Sigmoid colon (tissue), 7 donors: ENCODE measurements around the gene SAP30. TPM values are rescaled to one million over a fixed set of nuclear protein-coding genes. Genes with fewer than 3 reads are reported as not detected.

Experiments used
- DNase-seq: peaks from one replicate; pipeline ENCODE4 v3.0.0-alpha.2; 2019
- H3K27ac ChIP-seq, 4 donors: fragments of 200-600 bp; sonication (generic); one replicate each; pipeline ENCODE4 v1.5.1; 2016 to 2019; ENCODE audit warnings: mild to moderate bottlenecking in 1 of 4
- H3K27me3 ChIP-seq, 3 donors: fragments of 200-600 bp; sonication (generic); one replicate each; pipeline ENCODE4 v1.5.1; 2019; ENCODE audit warnings: mild to moderate bottlenecking in 1 of 3
- H3K36me3 ChIP-seq, 4 donors: fragments of 200-600 bp; sonication (generic); one replicate each; pipeline ENCODE4 v1.5.1; 2016 to 2019
- H3K4me1 ChIP-seq, 4 donors: fragments of 200-600 bp; sonication (generic); one replicate each; pipeline ENCODE4 v1.5.1; 2017 to 2019
- H3K4me3 ChIP-seq, 4 donors: fragments of 200-600 bp; sonication (generic); one replicate each; pipeline ENCODE4 v1.5.1; 2017 to 2019; ENCODE audit warnings: mild to moderate bottlenecking in 2 of 4, moderate library complexity in 1 of 4
- H3K9me3 ChIP-seq, 4 donors: fragments of 200-600 bp in 3 of 4; sonication (generic) in 3 of 4; one replicate each; pipeline versions ENCODE4 v1.5.1 to v1.6.1; 2013 to 2019
- CTCF ChIP-seq, 4 experiments: fragments of 450-650 bp in 3 of 4; fragments of 200-600 bp in 1 of 4; IDR thresholded peaks; one replicate each; pipeline ENCODE4 v1.5.1; 2016 to 2019; ENCODE audit warnings: antibody characterized with exemption in 4 of 4, mild to moderate bottlenecking in 3 of 4, moderate library complexity in 2 of 4
- EP300 ChIP-seq, 4 donors: sonication (generic); formaldehyde crosslinking; IDR thresholded peaks; one replicate each; pipeline ENCODE4 v1.6.1; 2017; ENCODE audit warnings: antibody characterized with exemption in 4 of 4
- POLR2A ChIP-seq, 2 donors: fragments of 450-650 bp; IDR thresholded peaks; one replicate each; pipeline ENCODE4 v1.6.1; 2016; ENCODE audit warnings: antibody characterized with exemption in 2 of 2, mild to moderate bottlenecking in 2 of 2, moderate library complexity in 2 of 2
- POLR2AphosphoS5 ChIP-seq, 4 donors: sonication (generic); formaldehyde crosslinking; IDR thresholded peaks; one replicate each; pipeline ENCODE4 v1.6.1; 2017; ENCODE audit warnings: antibody characterized with exemption in 4 of 4
- WGBS, 2 donors: extraction: QIAGEN DNeasy Blood & Tissue Kit; methylation state at CpG; one replicate each; pipeline ENCODE4 v1.1.7; 2013; 5-methylcytosine and 5-hydroxymethylcytosine counted together
- intact Hi-C: fragments of 100-400 bp; cut with DNase I; formaldehyde crosslinking; loops from one replicate; pipeline ENCODE4 v1.15.1; 2023
- polyA plus RNA-seq, 3 donors: library from polyadenylated mRNA; stranded (reverse); fragments of 200-250 nt; gene quantifications; one replicate each; pipeline ENCODE4 v1.2.3, GENCODE V29; 2013
- total RNA-seq, 4 donors: library from RNA; depleted of rRNA; stranded (reverse); fragments of >200 nt; gene quantifications; one replicate each; pipeline ENCODE4 v1.1.0, GENCODE V29; 2016
- donor health status: healthy with polysubstance abuse.
- donor health status: Bipolar disorder and iron deficiency.
- donor health status: healthy.

Gene SAP30
- total and polyA plus RNA-seq, 7 donors: 7.2 to 61.4 (median 39.6) TPM

- Histone ChIP-seq H3K27ac (peak overlapping the region in 3 of 4 donors; percentile 94 to 98 (median 97)), H3K9me3 (no peaks in the 10 kb centered on the region), H3K4me1 (peaks cover 0 to 24% (median 17%) of the 10 kb centered on the region in 4 donors), H3K4me3 (no peak overlapping the region), H3K36me3 (no peaks in the 10 kb centered on the region), H3K27me3 (no peaks in the 10 kb centered on the region)
- TF ChIP-seq POLR2A (IDR thresholded peaks at IDR 0.05): no peak
- no peak for TF ChIP-seq POLR2AphosphoS5 (IDR thresholded peaks at IDR 0.05)
- no peak for TF ChIP-seq EP300 (IDR thresholded peaks at IDR 0.05)
- no peak for TF ChIP-seq CTCF (IDR thresholded peaks at IDR 0.05)
- no peak for DNase-seq
- intact Hi-C loops: no loop called here
These were observed 3.5 kb upstream of the SAP30 start for GRCh38 chr4:173367285-173367684.

- intact Hi-C loops: no loop called here
- Histone ChIP-seq H3K36me3 (no peaks in the 10 kb centered on the region), H3K27me3 (no peaks in the 10 kb centered on the region), H3K27ac (peak overlapping the region; percentile 94 to 98 (median 97)), H3K9me3 (no peaks in the 10 kb centered on the region), H3K4me3 (peak overlapping the region in 3 of 4 donors; percentile 5 to 90 (median 6)), H3K4me1 (peaks cover 0 to 26% (median 18%) of the 10 kb centered on the region in 4 donors)
- 73 to 76% methylated on average over 4 of the region's 4 CpGs for WGBS, 2 donors
- no peak for DNase-seq
- TF ChIP-seq CTCF (IDR thresholded peaks at IDR 0.05): no peak
- no peak for TF ChIP-seq POLR2A (IDR thresholded peaks at IDR 0.05)
- TF ChIP-seq POLR2AphosphoS5 (IDR thresholded peaks at IDR 0.05): no peak
- TF ChIP-seq EP300 (IDR thresholded peaks at IDR 0.05): no peak
These were observed 2.8 kb upstream of the SAP30 start for GRCh38 chr4:173367946-173368345.

- Histone ChIP-seq H3K4me3 (peak overlapping the region; percentile 82 to 91 (median 90)), H3K27me3 (no peaks in the 10 kb centered on the region), H3K27ac (peak overlapping the region; percentile 94 to 98 (median 97)), H3K4me1 (peaks cover 0 to 47% (median 36%) of the 10 kb centered on the region in 4 donors), H3K36me3 (no peaks in the 10 kb centered on the region), H3K9me3 (no peaks in the 10 kb centered on the region)
- WGBS, 2 donors: 0 to 1% methylated on average over 14 of the region's 14 CpGs
- intact Hi-C loops: loop anchor here (1.0 to 5.0 kb wide), 3 partner anchors 36 to 137 kb away; partner anchors contain the start of gene HMGB2
- TF ChIP-seq CTCF (IDR thresholded peaks at IDR 0.05) (no peak), POLR2AphosphoS5 (IDR thresholded peaks at IDR 0.05) (no peak), POLR2A (IDR thresholded peaks at IDR 0.05) (no peak)
- peak; percentile 91 for DNase-seq
These were observed 651 bp upstream of the SAP30 start for GRCh38 chr4:173370130-173370476.

GRCh38 chr4:173371292-173372192 is 788 bp downstream of the SAP30 start:
- Histone ChIP-seq H3K36me3 (peaks cover 0 to 10% (median 0%) of the 10 kb centered on the region in 4 donors), H3K27ac (peak overlapping the region; percentile 94 to 98 (median 97)), H3K4me1 (peaks cover 0 to 60% (median 43%) of the 10 kb centered on the region in 4 donors), H3K27me3 (no peaks in the 10 kb centered on the region), H3K4me3 (peak overlapping the region; percentile 82 to 91 (median 90)), H3K9me3 (no peaks in the 10 kb centered on the region)
- TF ChIP-seq POLR2AphosphoS5 (IDR thresholded peaks at IDR 0.05) (peak in 3 of 4 donors; percentile 78 to 87 (median 79)), CTCF (IDR thresholded peaks at IDR 0.05) (no peak), POLR2A (IDR thresholded peaks at IDR 0.05) (peak; percentile 43 to 66), EP300 (IDR thresholded peaks at IDR 0.05) (no peak)
- DNase-seq: peak; percentile 89
- intact Hi-C loops: loop anchor here (5.0 kb wide), 2 partner anchors 46 to 136 kb away; no protein-coding TSS in a partner anchor
- WGBS, 2 donors: 0 to 1% methylated on average over 68 of the region's 68 CpGs
